GM18520 (cell line): ENCODE measurements around the gene OVCH1.
"Not testable (repeated sequence)": the region's sequence is repeated elsewhere in the genome, so short reads cannot be mapped to it uniquely, and the experiment has no call there.

Source experiments
- ATAC-seq: cut with Tn5 transposase; IDR thresholded peaks from one replicate; pipeline ENCODE4 v1.9.1; 2021; ENCODE audit not compliant: unreplicated experiment

The OVCH1 gene

GRCh38 chr12:29415111-29415510 lies 82.4 kb downstream of the OVCH1 start:
- no peak for ATAC-seq

DNA sequence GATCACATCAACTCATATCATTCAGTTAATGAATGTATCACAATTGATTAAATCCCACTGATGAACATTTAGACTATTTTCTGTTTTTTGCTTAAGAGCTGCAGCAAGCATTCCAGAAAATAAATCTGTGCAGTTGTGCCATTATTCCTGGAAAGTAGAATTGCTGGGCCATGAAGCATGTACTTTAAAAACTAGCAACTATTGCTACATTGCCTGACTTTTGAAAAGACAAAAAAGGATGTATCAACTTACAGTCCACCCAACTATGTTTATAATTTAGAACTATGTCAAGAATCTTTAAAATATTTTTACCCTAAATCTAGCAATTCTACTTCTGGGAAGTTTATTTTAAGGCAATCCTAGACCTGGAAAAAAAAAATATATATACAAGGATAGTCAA lies 83.1 kb downstream of the OVCH1 start:
- ATAC-seq = no peak

DNA sequence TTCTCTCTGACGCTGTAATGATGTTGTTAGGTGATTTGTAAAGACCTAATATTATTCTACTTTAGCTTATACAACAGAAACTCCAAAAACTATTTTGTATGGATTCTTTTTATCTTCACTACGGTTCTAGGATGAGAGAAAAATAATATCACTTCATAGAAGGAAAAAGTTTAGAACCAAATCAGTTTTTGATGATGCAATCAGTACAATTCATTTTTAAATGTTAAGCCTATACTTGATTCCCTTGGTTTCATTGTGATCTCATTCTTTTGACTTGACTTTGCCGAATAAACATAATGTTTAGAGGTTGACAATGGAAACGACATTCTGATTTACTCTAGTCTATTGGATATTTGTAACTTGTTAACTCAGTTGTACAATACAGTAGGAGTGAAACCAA lies 91.9 kb downstream of the OVCH1 start:
- ATAC-seq = no peak

- no peak for ATAC-seq
Observed at GRCh38 chr12:29403991-29404390, 93.5 kb downstream of the OVCH1 start.

GRCh38 chr12:29402437-29402836 lies 95.0 kb downstream of the OVCH1 start:
- ATAC-seq = no peak

- ATAC-seq = peak; percentile 79
Observed at GRCh38 chr12:29398495-29398894, 99.0 kb downstream of the OVCH1 start.

DNA sequence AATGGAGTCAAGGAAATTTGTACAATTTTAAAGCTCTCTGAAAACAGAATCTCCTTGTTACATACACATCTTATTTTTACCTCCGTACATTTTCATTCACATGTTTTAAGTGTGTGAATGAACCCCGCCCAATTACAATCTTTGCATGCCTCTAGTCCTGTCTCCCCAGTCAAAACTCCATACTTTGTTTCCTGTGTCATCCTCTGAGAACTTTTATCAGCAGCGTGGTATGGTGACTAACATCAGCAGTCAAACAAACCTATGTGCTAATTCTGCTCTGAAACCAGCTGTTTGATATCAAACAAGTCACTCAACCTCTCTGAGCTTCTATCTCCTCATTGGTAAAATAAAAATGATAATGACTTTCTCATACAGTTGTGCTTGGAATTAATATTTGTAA lies 100.7 kb downstream of the OVCH1 start:
- ATAC-seq = no peak

DNA sequence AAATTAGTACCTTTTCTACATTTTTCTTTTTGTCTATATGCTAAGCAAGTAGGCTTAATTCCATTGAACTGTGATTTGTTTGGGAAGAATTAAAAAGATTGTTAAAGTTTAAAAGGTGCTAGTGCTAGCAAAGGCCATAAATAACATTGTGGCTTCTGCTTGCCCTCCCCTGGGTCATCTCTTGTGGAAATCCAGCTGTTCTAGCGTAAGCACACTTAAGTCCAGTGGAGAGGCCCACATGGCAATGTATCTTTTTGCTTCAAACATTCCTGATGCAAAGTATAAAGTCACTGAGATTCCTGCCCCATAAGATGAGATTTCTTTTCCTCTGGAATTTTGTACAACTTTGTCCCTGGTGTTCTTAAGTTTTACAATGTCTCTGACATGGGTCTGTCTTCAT lies 102.1 kb downstream of the OVCH1 start:
- no peak for ATAC-seq

GRCh38 chr12:29390419-29390818 lies 107.1 kb downstream of the OVCH1 start:
- not testable (repeated sequence) for ATAC-seq

GRCh38 chr12:29389295-29389919 lies 108.1 kb downstream of the OVCH1 start:
- ATAC-seq = no peak

GRCh38 chr12:29386084-29386680 lies 111.3 kb downstream of the OVCH1 start:
- ATAC-seq = not testable (repeated sequence)

- ATAC-seq = not testable (repeated sequence)
Observed at GRCh38 chr12:29385194-29385593, 112.3 kb downstream of the OVCH1 start.

DNA sequence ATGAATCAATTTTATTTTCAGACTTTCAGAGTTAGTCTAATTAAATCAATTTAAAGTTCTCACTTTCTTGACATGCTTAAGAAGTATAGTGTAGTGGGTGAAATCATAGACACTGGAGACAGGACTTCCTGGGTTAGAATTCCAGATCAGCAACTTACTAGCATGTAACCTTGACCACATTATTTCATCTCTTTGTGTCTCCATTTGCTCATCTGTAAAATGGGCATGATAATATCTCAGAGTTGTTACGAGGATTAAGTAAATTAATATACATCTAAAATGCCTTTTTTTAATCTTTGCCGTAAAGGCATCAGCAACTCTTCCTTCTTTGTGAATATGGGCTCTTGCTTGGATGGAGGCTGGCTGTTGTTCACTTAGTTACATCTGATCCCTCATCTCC lies 115.2 kb downstream of the OVCH1 start:
- no peak for ATAC-seq

- ATAC-seq = peak; percentile 99
Observed at GRCh38 chr12:29380536-29381523, 116.7 kb downstream of the OVCH1 start, which contains the start of gene ERGIC2. Gene ERGIC2 (minus strand): TSS chr12:29381172. CDS start chr12:29371633, 9,539 bp downstream.
